ENCODE data around the gene RIPK1. TPM values are rescaled to one million over a fixed set of nuclear protein-coding genes. Genes with fewer than 3 reads are reported as not detected.

The RIPK1 gene
- total and polyA plus RNA-seq, 10 of the 15 experiments (the other 5 are each of a cell fraction or from before 2014, with no cell fraction given) = 1.6 to 11.2 (median 6.3) TPM

DNA sequence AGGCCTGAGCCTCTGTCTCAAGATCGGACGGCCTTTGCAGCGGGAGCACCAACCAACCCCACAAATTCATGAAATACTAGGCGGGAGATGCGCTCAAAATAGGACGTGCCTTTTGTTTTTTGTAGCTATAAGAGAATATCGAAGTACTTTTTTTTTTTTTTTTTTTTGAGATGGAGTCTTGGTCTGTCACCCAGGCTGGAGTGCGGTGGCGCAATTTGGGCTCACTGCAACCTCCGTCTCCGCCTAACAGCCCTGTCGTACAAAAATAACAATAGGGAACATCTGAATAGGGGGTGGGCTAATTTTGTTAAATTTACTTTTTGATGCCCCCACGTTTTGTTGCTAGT, 94.9 kb downstream of the RIPK1 start:
- ChIA-PET SMC1A (ENCODE audit: uncharacterized antibody, unreplicated experiment) (no interaction called here), POLR2A (interaction anchor here (0.6 to 0.7 kb wide), 2 partner anchors 8 to 95 kb away, joined by 3 to 4 read pairs; no protein-coding TSS in a partner anchor), CTCF (interaction anchor here (0.6 to 2.1 kb wide), 3 partner anchors 37 to 132 kb away, joined by 3 to 12 read pairs (median 4); no protein-coding TSS in a partner anchor), RAD21 (ENCODE audit: unreplicated experiment) (interaction anchor here (0.6 to 1.5 kb wide), 2 partner anchors 31 to 271 kb away, joined by 3 read pairs; no protein-coding TSS in a partner anchor)
- Histone ChIP-seq H3K9ac (ENCODE audit: control insufficient read depth, insufficient read depth, low read length) (peak overlapping the region; percentile 44; the same call in 1 of the 2 replicates), H3K4me1 (ENCODE audit: control insufficient read depth, insufficient read depth, low read length) (peaks cover 5% of the 10 kb centered on the region), H3K4me2 (ENCODE audit: control insufficient read depth, insufficient read depth) (peak overlapping the region; percentile 77), H3K36me3 (ENCODE audit: control insufficient read depth in 2 of 2, insufficient read depth in 2 of 2, low read length in 1 of 2) (no peaks in the 10 kb centered on the region), H4K20me1 (ENCODE audit: control insufficient read depth, insufficient read depth) (no peaks in the 10 kb centered on the region), H3K27me3 (replicated peaks in 1 of 2; ENCODE audit: control insufficient read depth in 2 of 2, insufficient read depth in 2 of 2, low read length in 1 of 2) (peaks cover 0 to 2% of the 10 kb centered on the region in 2 experiments; a peak in 1 of 4 replicates), H3K4me3 (peak overlapping the region; percentile 58; the same call in 1 of the 2 replicates), H3K27ac (ENCODE audit: control insufficient read depth, insufficient read depth) (no peak overlapping the region), H2AFZ (ENCODE audit: control insufficient read depth, low read depth, low read length) (peak overlapping the region; percentile 37), H3K79me2 (ENCODE audit: control insufficient read depth, insufficient read depth, low read length) (no peaks in the 10 kb centered on the region), H3K9me3 (replicated peaks; ENCODE audit: control insufficient read depth, insufficient read depth, low read length) (no peaks in the 10 kb centered on the region)
- ATAC-seq (no peak), DNase-seq (ENCODE audit: low read depth, low spot score) (no peak), FAIRE-seq (no peak)
- BruUV-seq (replicated peaks) = no TSS peak
- 11% methylated on average over 13 of the region's 13 CpGs for WGBS (ENCODE audit: insufficient coverage, insufficient replicate concordance, low lambda C conversion rate, missing lambda C conversion rate)
- TF ChIP-seq, protein P1, sequence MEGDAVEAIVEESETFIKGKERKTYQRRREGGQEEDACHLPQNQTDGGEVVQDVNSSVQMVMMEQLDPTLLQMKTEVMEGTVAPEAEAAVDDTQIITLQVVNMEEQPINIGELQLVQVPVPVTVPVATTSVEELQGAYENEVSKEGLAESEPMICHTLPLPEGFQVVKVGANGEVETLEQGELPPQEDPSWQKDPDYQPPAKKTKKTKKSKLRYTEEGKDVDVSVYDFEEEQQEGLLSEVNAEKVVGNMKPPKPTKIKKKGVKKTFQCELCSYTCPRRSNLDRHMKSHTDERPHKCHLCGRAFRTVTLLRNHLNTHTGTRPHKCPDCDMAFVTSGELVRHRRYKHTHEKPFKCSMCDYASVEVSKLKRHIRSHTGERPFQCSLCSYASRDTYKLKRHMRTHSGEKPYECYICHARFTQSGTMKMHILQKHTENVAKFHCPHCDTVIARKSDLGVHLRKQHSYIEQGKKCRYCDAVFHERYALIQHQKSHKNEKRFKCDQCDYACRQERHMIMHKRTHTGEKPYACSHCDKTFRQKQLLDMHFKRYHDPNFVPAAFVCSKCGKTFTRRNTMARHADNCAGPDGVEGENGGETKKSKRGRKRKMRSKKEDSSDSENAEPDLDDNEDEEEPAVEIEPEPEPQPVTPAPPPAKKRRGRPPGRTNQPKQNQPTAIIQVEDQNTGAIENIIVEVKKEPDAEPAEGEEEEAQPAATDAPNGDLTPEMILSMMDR (IDR thresholded peaks at IDR 0.05 in 2 of 3, conservative IDR thresholded peaks at IDR 0.05 in 1 of 3; ENCODE audit: control insufficient read depth in 2 of 3, extremely low read depth in 1 of 3, insufficient read depth in 1 of 3, low read depth in 3 of 3, low read length in 3 of 3) = 0 out of 6 replicates have a peak, but pooled peaks of 1 of the 3 experiments have one; percentile 7
- TF ChIP-seq KDM1A (IDR thresholded peaks at IDR 0.05; ENCODE audit: borderline replicate concordance) = no peak
- in situ Hi-C loops (cut with MboI) = no loop called here
- intact Hi-C loops (cut with micrococcal nuclease; ENCODE audit: unreplicated experiment) = loop anchor here (2.0 kb wide), 1 partner anchor 46 kb away; no protein-coding TSS in a partner anchor

DNA sequence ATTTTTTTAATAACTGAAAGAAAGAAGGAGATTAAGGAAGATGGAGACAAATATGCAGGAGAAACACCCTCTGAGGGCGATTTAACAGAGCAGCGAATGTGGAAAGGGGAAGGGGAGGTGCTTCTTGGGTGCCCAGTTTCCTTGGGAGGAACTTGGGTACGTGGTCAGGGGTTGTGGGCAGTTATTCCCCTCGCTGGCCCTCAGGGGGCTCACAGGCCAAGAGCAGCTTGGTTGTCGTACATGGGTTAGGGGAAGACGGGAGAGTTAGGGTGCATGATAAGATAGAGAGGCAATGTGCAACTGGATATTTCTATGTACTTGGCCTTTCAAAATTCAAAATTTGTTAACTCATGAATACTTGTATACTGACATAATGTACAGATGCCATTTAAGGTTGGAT, 96.1 kb downstream of the RIPK1 start:
- Histone ChIP-seq H4K20me1 (ENCODE audit: control insufficient read depth, insufficient read depth) (no peaks in the 10 kb centered on the region), H3K4me3 (no peak overlapping the region), H3K27ac (ENCODE audit: control insufficient read depth, insufficient read depth) (no peak overlapping the region), H3K9ac (ENCODE audit: control insufficient read depth, insufficient read depth, low read length) (no peak overlapping the region), H3K9me3 (replicated peaks; ENCODE audit: control insufficient read depth, insufficient read depth, low read length) (no peaks in the 10 kb centered on the region), H3K27me3 (replicated peaks in 1 of 2; ENCODE audit: control insufficient read depth in 2 of 2, insufficient read depth in 2 of 2, low read length in 1 of 2) (peaks cover 0 to 2% of the 10 kb centered on the region in 2 experiments; a peak in 1 of 4 replicates), H3K36me3 (ENCODE audit: control insufficient read depth in 2 of 2, insufficient read depth in 2 of 2, low read length in 1 of 2) (no peaks in the 10 kb centered on the region), H3K4me2 (ENCODE audit: control insufficient read depth, insufficient read depth) (no peak overlapping the region), H3K4me1 (ENCODE audit: control insufficient read depth, insufficient read depth, low read length) (peaks cover 5% of the 10 kb centered on the region), H3K79me2 (ENCODE audit: control insufficient read depth, insufficient read depth, low read length) (no peaks in the 10 kb centered on the region), H2AFZ (ENCODE audit: control insufficient read depth, low read depth, low read length) (no peak overlapping the region)
- TF ChIP-seq RB1 (IDR thresholded peaks at IDR 0.05; ENCODE audit: borderline replicate concordance) (no peak), NR2C2 (IDR thresholded peaks at IDR 0.05; ENCODE audit: borderline replicate concordance, control insufficient read depth, insufficient read length, low read depth) (no peak), TBL1XR1 (IDR thresholded peaks at IDR 0.05; ENCODE audit: low read depth, low read length) (no peak), MEF2A (IDR thresholded peaks at IDR 0.05; ENCODE audit: insufficient read depth, low read depth, low read length) (no peak)
- in situ Hi-C loops (cut with MboI) = no loop called here
- SMC1A ChIA-PET (ENCODE audit: uncharacterized antibody, unreplicated experiment) = no interaction called here
- POLR2A ChIA-PET = no interaction called here
- no peak for FAIRE-seq
- intact Hi-C loops (cut with micrococcal nuclease; ENCODE audit: unreplicated experiment) = no loop called here
- ATAC-seq = no peak
- RAD21 ChIA-PET (ENCODE audit: unreplicated experiment) = no interaction called here
- CTCF ChIA-PET = interaction anchor here (1.4 kb wide), 1 partner anchor 32 kb away, joined by 3 read pairs; no protein-coding TSS in a partner anchor
- DNase-seq (ENCODE audit: low read depth, low spot score) = no peak
- no TSS peak for BruUV-seq (replicated peaks)
- 65% methylated on average over 6 of the region's 6 CpGs for WGBS (ENCODE audit: insufficient coverage, insufficient replicate concordance, low lambda C conversion rate, missing lambda C conversion rate)

All from GM12878 (cell line).